ENCODE data around the gene TMEFF2.
A peak's percentile ranks its signal among the peaks of the same experiment; 100 is the strongest.

Gene TMEFF2

GRCh38 chr2:192051533-192051932, 143.2 kb downstream of the TMEFF2 start:
- peaks cover 6% of the 10 kb centered on the region for H3K27me3 Mint-ChIP-seq
- H3K4me1 Mint-ChIP-seq, result no peaks in the 10 kb centered on the region
- H3K36me3 Mint-ChIP-seq, result no peaks in the 10 kb centered on the region
- DNase-seq (ENCODE audit: low spot score in 2 of 2) (no peak), ATAC-seq (ENCODE audit: low read depth) (no peak)
- no peak overlapping the region for H3K4me3 Mint-ChIP-seq
- no peak overlapping the region for H3K27ac Mint-ChIP-seq
- H3K9me3 Mint-ChIP-seq, result no peaks in the 10 kb centered on the region

- Mint-ChIP-seq H3K36me3 (no peaks in the 10 kb centered on the region), H3K4me3 (no peak overlapping the region), H3K9me3 (no peaks in the 10 kb centered on the region), H3K4me1 (no peaks in the 10 kb centered on the region), H3K27me3 (peaks cover 6% of the 10 kb centered on the region), H3K27ac (no peak overlapping the region)
- DNase-seq (ENCODE audit: low spot score in 2 of 2) (no peak), ATAC-seq (ENCODE audit: low read depth) (no peak)
Observed at GRCh38 chr2:192049362-192049761, 145.4 kb downstream of the TMEFF2 start.

GRCh38 chr2:192047315-192048107, 147.2 kb downstream of the TMEFF2 start:
- H3K27ac Mint-ChIP-seq, result no peak overlapping the region
- no peaks in the 10 kb centered on the region for H3K9me3 Mint-ChIP-seq
- no peak overlapping the region for H3K4me3 Mint-ChIP-seq
- no peaks in the 10 kb centered on the region for H3K4me1 Mint-ChIP-seq
- ATAC-seq (ENCODE audit: low read depth) (no peak), DNase-seq (ENCODE audit: low spot score in 2 of 2) (no peak)
- H3K27me3 Mint-ChIP-seq, result peaks cover 4% of the 10 kb centered on the region
- no peaks in the 10 kb centered on the region for H3K36me3 Mint-ChIP-seq

GRCh38 chr2:192044496-192044895, 150.2 kb downstream of the TMEFF2 start:
- peaks cover 4% of the 10 kb centered on the region for H3K27me3 Mint-ChIP-seq
- ATAC-seq (ENCODE audit: low read depth), result no peak
- no peak overlapping the region for H3K4me3 Mint-ChIP-seq
- H3K36me3 Mint-ChIP-seq, result no peaks in the 10 kb centered on the region
- no peaks in the 10 kb centered on the region for H3K4me1 Mint-ChIP-seq
- no peaks in the 10 kb centered on the region for H3K9me3 Mint-ChIP-seq
- no peak for DNase-seq (ENCODE audit: low spot score in 2 of 2)
- H3K27ac Mint-ChIP-seq, result no peak overlapping the region

DNA sequence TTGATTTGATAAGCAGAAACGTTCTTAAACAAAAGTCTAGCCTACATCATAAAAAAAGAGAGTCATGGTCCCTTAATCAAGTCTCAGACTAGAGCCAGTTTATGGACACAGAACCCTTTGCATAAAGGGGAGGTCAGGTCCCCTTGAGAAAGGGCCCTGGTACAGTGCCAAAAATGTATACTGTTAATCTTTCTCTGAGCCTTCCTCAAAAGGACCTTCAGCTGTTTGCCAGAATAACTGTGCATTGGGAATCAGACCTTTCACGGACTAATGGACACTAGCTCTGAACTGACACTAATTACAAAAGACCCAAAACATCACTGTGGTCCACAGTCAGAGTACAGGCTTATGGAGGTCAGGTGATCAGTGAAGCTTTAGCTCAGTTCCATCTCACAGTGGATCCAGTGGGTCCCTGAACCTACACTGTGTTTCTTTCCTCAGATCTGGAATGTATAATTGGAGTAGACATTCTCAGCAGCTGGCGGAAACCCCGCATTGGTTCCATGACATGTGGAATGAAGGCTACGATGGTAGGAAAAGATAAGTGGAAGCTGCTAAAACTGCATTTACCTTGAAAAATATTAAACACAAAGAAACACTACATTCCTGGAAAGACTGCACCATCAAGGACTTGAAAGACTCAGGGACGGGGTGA, 151.4 kb downstream of the TMEFF2 start:
- no peaks in the 10 kb centered on the region for H3K4me1 Mint-ChIP-seq
- H3K9me3 Mint-ChIP-seq, result no peaks in the 10 kb centered on the region
- DNase-seq (ENCODE audit: low spot score in 2 of 2), result no peak
- H3K36me3 Mint-ChIP-seq, result no peaks in the 10 kb centered on the region
- H3K27ac Mint-ChIP-seq, result no peak overlapping the region
- H3K4me3 Mint-ChIP-seq, result no peak overlapping the region
- H3K27me3 Mint-ChIP-seq, result no peaks in the 10 kb centered on the region
- ATAC-seq (ENCODE audit: low read depth), result no peak

DNA sequence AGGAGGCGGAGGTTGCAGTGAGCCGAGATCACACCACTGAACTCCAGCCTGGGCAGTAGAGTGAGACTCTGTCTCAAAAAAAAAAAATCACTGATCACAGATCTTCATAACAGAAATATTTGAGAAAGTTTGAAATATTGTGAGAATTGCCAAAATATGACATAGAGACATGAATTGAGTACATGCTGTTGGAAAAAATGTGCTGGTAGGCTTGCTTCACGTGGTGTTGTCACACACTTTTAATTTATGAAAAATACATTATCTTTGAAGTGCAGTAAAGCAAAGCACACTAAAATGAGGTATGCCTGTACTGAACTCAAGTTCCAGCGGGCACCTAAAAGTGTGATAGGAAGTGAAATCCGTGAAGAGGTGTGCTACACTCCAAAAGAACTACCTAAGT, 152.6 kb downstream of the TMEFF2 start:
- H3K4me3 Mint-ChIP-seq, result no peak overlapping the region
- H3K9me3 Mint-ChIP-seq, result no peaks in the 10 kb centered on the region
- ATAC-seq (ENCODE audit: low read depth), result no peak

GRCh38 chr2:192038110-192038509, 156.6 kb downstream of the TMEFF2 start:
- no peaks in the 10 kb centered on the region for H3K9me3 Mint-ChIP-seq
- no peak overlapping the region for H3K4me3 Mint-ChIP-seq
- no peak for DNase-seq (ENCODE audit: low spot score in 2 of 2)
- no peaks in the 10 kb centered on the region for H3K36me3 Mint-ChIP-seq
- H3K27me3 Mint-ChIP-seq, result peaks cover 4% of the 10 kb centered on the region
- ATAC-seq (ENCODE audit: low read depth), result no peak
- H3K27ac Mint-ChIP-seq, result no peak overlapping the region
- H3K4me1 Mint-ChIP-seq, result peaks cover 2% of the 10 kb centered on the region

More for the DNA sequence above, 152.6 kb downstream of the TMEFF2 start:
- no peak for DNase-seq (ENCODE audit: low spot score in 2 of 2)
- Mint-ChIP-seq H3K27me3 (peaks cover 2% of the 10 kb centered on the region), H3K4me1 (peaks cover 2% of the 10 kb centered on the region), H3K36me3 (no peaks in the 10 kb centered on the region), H3K27ac (no peak overlapping the region)

- no peaks in the 10 kb centered on the region for H3K9me3 Mint-ChIP-seq
- peaks cover 2% of the 10 kb centered on the region for H3K4me1 Mint-ChIP-seq
- DNase-seq (ENCODE audit: low spot score in 2 of 2) (no peak), ATAC-seq (ENCODE audit: low read depth) (no peak)
- no peaks in the 10 kb centered on the region for H3K36me3 Mint-ChIP-seq
- H3K27ac Mint-ChIP-seq, result no peak overlapping the region
- H3K4me3 Mint-ChIP-seq, result no peak overlapping the region
- H3K27me3 Mint-ChIP-seq, result peaks cover 4% of the 10 kb centered on the region
Observed at GRCh38 chr2:192035731-192036442, 158.8 kb downstream of the TMEFF2 start.

DNA sequence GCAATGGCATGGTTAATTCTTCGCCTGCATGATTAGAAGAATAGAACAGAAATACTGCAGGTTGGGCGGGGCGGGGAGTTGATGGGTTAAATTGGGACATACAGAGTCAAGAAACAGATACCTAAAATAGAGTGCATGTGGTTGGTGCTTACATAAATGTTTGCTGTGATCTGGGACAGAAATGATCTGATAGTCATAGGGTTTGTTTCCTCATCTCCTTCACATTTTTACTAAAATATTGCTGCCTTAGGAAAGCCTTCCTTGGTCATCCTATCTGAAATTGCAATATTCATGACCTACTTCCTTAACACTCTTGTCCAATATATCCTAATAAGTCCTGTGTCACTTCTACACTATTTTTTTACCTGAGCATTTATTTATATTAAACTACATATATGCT, 163.9 kb downstream of the TMEFF2 start:
- H3K27me3 Mint-ChIP-seq, result peaks cover 5% of the 10 kb centered on the region
- no peaks in the 10 kb centered on the region for H3K9me3 Mint-ChIP-seq
- no peak for DNase-seq (ENCODE audit: low spot score in 2 of 2)
- no peaks in the 10 kb centered on the region for H3K36me3 Mint-ChIP-seq
- no peaks in the 10 kb centered on the region for H3K4me1 Mint-ChIP-seq
- no peak for ATAC-seq (ENCODE audit: low read depth)
- H3K27ac Mint-ChIP-seq, result no peak overlapping the region
- H3K4me3 Mint-ChIP-seq, result no peak overlapping the region

DNA sequence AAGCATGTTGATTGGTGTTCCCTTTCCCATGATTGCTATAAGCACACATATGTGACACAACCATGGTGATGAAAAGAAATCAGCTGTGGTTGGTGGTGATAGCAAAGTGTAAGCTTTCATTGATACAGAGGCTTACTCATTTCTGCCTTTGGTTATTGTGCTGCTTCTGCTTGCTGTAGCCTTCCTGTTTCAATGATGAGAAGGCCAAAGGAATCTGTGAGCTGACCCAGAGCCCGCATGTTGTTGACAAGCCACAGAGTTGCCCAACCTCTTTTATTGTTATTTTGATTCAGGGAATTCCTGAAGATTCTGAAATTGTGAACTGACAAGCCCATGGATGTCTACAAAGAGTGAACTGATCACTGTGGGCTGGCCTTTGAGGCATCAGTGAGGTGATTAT, 164.4 kb downstream of the TMEFF2 start:
- Mint-ChIP-seq H3K27ac (no peak overlapping the region), H3K4me3 (no peak overlapping the region), H3K36me3 (no peaks in the 10 kb centered on the region), H3K27me3 (peaks cover 6% of the 10 kb centered on the region), H3K9me3 (no peaks in the 10 kb centered on the region), H3K4me1 (no peaks in the 10 kb centered on the region)
- DNase-seq (ENCODE audit: low spot score in 2 of 2), result no peak
- no peak for ATAC-seq (ENCODE audit: low read depth)

DNA sequence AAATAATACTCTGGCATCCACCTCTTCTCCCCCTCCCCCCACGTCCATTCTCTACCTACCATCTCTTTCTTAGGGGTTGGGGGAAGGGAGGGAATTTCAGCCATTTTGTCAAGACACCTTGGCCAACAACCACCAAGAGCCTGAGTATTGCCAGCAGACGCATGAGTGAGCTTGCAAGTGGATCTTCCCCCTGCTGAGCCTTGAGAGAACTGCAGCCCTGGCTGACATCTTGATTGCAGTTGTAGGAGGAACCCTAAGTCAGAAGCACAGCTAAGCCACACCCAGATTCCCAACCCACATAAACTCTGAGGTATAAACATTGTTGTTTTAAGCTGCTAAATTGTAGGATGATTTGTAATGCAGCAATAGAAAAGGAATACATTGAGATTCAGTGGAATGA, 165.6 kb downstream of the TMEFF2 start:
- ATAC-seq (ENCODE audit: low read depth), result peak; percentile 27
- H3K36me3 Mint-ChIP-seq, result no peaks in the 10 kb centered on the region
- H3K4me1 Mint-ChIP-seq, result no peaks in the 10 kb centered on the region
- no peak overlapping the region for H3K4me3 Mint-ChIP-seq
- no peaks in the 10 kb centered on the region for H3K9me3 Mint-ChIP-seq
- peaks cover 8% of the 10 kb centered on the region for H3K27me3 Mint-ChIP-seq
- no peak overlapping the region for H3K27ac Mint-ChIP-seq
- no peak for DNase-seq (ENCODE audit: low spot score in 2 of 2)

GRCh38 chr2:192026825-192027120, 168.0 kb downstream of the TMEFF2 start:
- no peaks in the 10 kb centered on the region for H3K9me3 Mint-ChIP-seq
- no peak overlapping the region for H3K27ac Mint-ChIP-seq
- H3K4me1 Mint-ChIP-seq, result no peaks in the 10 kb centered on the region
- no peaks in the 10 kb centered on the region for H3K36me3 Mint-ChIP-seq
- ATAC-seq (ENCODE audit: low read depth) (no peak), DNase-seq (ENCODE audit: low spot score in 2 of 2) (no peak)
- H3K27me3 Mint-ChIP-seq, result peaks cover 8% of the 10 kb centered on the region
- no peak overlapping the region for H3K4me3 Mint-ChIP-seq

- Mint-ChIP-seq H3K4me1 (no peaks in the 10 kb centered on the region), H3K27ac (no peak overlapping the region), H3K9me3 (no peaks in the 10 kb centered on the region), H3K36me3 (no peaks in the 10 kb centered on the region), H3K27me3 (peaks cover 9% of the 10 kb centered on the region), H3K4me3 (no peak overlapping the region)
- DNase-seq (ENCODE audit: low spot score in 2 of 2), result no peak
- no peak for ATAC-seq (ENCODE audit: low read depth)
Observed at GRCh38 chr2:192026059-192026824, 168.5 kb downstream of the TMEFF2 start.

DNA sequence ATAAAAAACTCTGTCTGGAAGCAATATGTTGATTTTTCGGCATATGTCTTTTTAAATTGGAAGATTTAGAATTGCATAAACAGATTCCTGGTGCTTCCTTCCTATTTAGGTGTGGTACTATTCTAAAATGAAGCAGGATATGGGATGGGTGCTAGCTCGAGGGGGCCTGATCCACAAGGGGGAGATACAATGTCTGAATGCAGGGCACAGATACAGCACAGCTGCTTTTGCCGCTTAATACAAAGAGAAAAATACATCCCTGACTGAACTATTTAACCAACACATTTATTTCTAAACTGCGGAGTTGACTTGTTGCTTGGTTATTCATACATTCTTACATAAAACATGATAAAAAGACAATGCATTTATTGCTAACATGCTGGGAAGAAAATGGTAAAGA, 169.1 kb downstream of the TMEFF2 start:
- H3K27ac Mint-ChIP-seq, result no peak overlapping the region
- H3K4me3 Mint-ChIP-seq, result no peak overlapping the region
- H3K36me3 Mint-ChIP-seq, result no peaks in the 10 kb centered on the region
- DNase-seq (ENCODE audit: low spot score in 2 of 2), result no peak
- H3K27me3 Mint-ChIP-seq, result peaks cover 9% of the 10 kb centered on the region
- no peaks in the 10 kb centered on the region for H3K4me1 Mint-ChIP-seq
- ATAC-seq (ENCODE audit: low read depth), result no peak
- H3K9me3 Mint-ChIP-seq, result no peaks in the 10 kb centered on the region

Measured in memory B cell (primary cell).